Tibial artery (tissue), 4 donors: ENCODE results near the gene KNOP1.

Experiments used
- DNase-seq, 2 donors: peaks; one replicate each; pipeline ENCODE4 v3.0.0-alpha.2; 2019
- H3K27ac ChIP-seq, 2 donors: fragments of 200-600 bp; sonication (generic) in 1 of 2; 1 replicate in 1 of 2; 2 replicates in 1 of 2; pipeline ENCODE4 v1.5.1; 2018 to 2019; ENCODE audit warnings: mild to moderate bottlenecking in 1 of 2
- H3K27me3 ChIP-seq, 2 donors: fragments of 200-600 bp; sonication (generic) in 1 of 2; one replicate each; pipeline versions ENCODE4 v1.5.1 to v1.6.0; 2016 to 2019
- H3K36me3 ChIP-seq, 3 donors: fragments of 200-600 bp; sonication (generic) in 2 of 3; one replicate each; pipeline ENCODE4 v1.5.1; 2016 to 2019; ENCODE audit warnings: mild to moderate bottlenecking in 2 of 3
- H3K4me1 ChIP-seq, 4 donors: fragments of 200-600 bp; sonication (generic) in 2 of 4; 1 replicate in 3 of 4; 2 replicates in 1 of 4; pipeline ENCODE4 v1.5.1; 2016 to 2019
- H3K4me3 ChIP-seq, 2 donors: fragments of 200-600 bp; sonication (generic) in 1 of 2; 1 replicate in 1 of 2; 2 replicates in 1 of 2; pipeline ENCODE4 v1.5.1; 2018 to 2019; ENCODE audit warnings: mild to moderate bottlenecking in 2 of 2
- H3K9me3 ChIP-seq, 3 donors: fragments of 200-600 bp; sonication (generic) in 1 of 3; one replicate each; pipeline ENCODE4 v1.5.1; 2016 to 2019
- intact Hi-C: fragments of 100-400 bp; cut with DNase I; formaldehyde crosslinking; loops from one replicate; pipeline ENCODE4 v1.15.0; 2023; ENCODE audit warnings: low total_unique reads
- TF ChIP-seq, protein P1 (sequence below), 2 experiments: fragments of 200-600 bp in 1 of 2; fragments of 450-650 bp in 1 of 2; IDR thresholded peaks; one replicate each; pipeline ENCODE4 v1.5.1; 2017 to 2019; ENCODE audit warnings: antibody characterized with exemption in 2 of 2, mild to moderate bottlenecking in 1 of 2, moderate library complexity in 1 of 2

KNOP1 gene

GRCh38 chr16:19760356-19761060, 42.5 kb upstream of the KNOP1 start:
- Histone ChIP-seq H3K4me3 (no peak overlapping the region), H3K27ac (no peak overlapping the region), H3K36me3 (no peaks in the 10 kb centered on the region), H3K27me3 (no peaks in the 10 kb centered on the region), H3K4me1 (no peaks in the 10 kb centered on the region), H3K9me3 (no peaks in the 10 kb centered on the region)
- TF ChIP-seq, protein P1, sequence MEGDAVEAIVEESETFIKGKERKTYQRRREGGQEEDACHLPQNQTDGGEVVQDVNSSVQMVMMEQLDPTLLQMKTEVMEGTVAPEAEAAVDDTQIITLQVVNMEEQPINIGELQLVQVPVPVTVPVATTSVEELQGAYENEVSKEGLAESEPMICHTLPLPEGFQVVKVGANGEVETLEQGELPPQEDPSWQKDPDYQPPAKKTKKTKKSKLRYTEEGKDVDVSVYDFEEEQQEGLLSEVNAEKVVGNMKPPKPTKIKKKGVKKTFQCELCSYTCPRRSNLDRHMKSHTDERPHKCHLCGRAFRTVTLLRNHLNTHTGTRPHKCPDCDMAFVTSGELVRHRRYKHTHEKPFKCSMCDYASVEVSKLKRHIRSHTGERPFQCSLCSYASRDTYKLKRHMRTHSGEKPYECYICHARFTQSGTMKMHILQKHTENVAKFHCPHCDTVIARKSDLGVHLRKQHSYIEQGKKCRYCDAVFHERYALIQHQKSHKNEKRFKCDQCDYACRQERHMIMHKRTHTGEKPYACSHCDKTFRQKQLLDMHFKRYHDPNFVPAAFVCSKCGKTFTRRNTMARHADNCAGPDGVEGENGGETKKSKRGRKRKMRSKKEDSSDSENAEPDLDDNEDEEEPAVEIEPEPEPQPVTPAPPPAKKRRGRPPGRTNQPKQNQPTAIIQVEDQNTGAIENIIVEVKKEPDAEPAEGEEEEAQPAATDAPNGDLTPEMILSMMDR (IDR thresholded peaks at IDR 0.05): no peak
- no peak for DNase-seq
- intact Hi-C loops: no loop called here

- intact Hi-C loops: no loop called here
- Histone ChIP-seq H3K27me3 (no peaks in the 10 kb centered on the region), H3K4me3 (no peak overlapping the region), H3K27ac (no peak overlapping the region), H3K9me3 (no peaks in the 10 kb centered on the region), H3K36me3 (no peaks in the 10 kb centered on the region), H3K4me1 (peaks cover 0 to 10% (median 0%) of the 10 kb centered on the region in 4 donors)
- TF ChIP-seq, protein P1 (IDR thresholded peaks at IDR 0.05): no peak
- no peak for DNase-seq
Observed at GRCh38 chr16:19757762-19758595, 40.0 kb upstream of the KNOP1 start.

DNA sequence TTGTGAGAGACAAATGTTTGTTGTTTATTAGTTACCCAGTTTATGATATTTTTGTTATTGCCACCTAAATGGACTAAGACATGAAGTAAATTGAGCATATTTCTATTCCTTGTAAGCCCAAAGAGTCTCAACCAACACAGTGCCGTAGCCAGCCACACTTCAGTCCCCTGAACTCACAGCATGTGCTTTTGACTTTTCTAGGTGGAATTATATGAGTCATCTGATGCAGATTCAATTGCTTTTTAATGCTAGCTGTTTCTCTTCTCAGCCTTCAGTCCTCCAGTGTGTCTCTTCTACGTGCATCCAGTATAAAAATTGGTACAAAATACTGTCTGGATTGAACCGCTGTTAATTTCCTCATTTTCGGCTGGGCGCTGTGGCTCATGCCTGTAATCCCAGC, 39.0 kb upstream of the KNOP1 start:
- Histone ChIP-seq H3K9me3 (no peaks in the 10 kb centered on the region), H3K27ac (no peak overlapping the region), H3K4me3 (no peak overlapping the region), H3K36me3 (no peaks in the 10 kb centered on the region), H3K4me1 (peaks cover 0 to 10% (median 0%) of the 10 kb centered on the region in 4 donors), H3K27me3 (no peaks in the 10 kb centered on the region)
- intact Hi-C loops: no loop called here
- TF ChIP-seq, protein P1 (IDR thresholded peaks at IDR 0.05): no peak
- DNase-seq: no peak

DNA sequence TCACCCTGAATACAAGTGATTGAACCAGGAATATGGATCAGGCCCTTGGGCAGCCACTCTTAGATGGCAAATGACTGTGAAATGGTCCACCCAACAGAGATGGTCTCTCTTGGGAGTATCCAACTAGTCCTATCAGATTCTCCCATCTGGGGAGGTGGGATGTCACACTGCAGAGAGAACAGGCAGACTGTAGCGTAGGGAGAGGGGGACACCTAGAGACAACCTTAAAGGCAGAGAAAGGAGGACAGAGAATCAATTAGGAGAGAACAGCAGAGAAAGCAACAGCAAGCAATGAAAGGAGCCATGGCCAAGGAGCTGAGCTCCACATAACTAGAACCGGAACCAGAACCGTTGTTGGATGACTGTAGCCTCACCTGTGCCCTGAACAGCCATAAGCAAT, 37.2 kb upstream of the KNOP1 start:
- TF ChIP-seq, protein P1 (IDR thresholded peaks at IDR 0.05): no peak
- intact Hi-C loops: no loop called here
- peaks cover 0 to 10% (median 0%) of the 10 kb centered on the region in 4 donors for H3K4me1 ChIP-seq
- no peaks in the 10 kb centered on the region for H3K27me3 ChIP-seq
- no peak overlapping the region for H3K4me3 ChIP-seq
- H3K27ac ChIP-seq: no peak overlapping the region
- no peaks in the 10 kb centered on the region for H3K36me3 ChIP-seq
- DNase-seq: no peak
- H3K9me3 ChIP-seq: no peaks in the 10 kb centered on the region

GRCh38 chr16:19754644-19755036, 36.6 kb upstream of the KNOP1 start:
- Histone ChIP-seq H3K27ac (no peak overlapping the region), H3K36me3 (no peaks in the 10 kb centered on the region), H3K27me3 (no peaks in the 10 kb centered on the region), H3K9me3 (no peaks in the 10 kb centered on the region), H3K4me3 (no peak overlapping the region), H3K4me1 (peaks cover 0 to 10% (median 0%) of the 10 kb centered on the region in 4 donors)
- intact Hi-C loops: loop anchor here (5.0 kb wide), 1 partner anchor 128 kb away; the partner anchor contains the start of gene GPRC5B
- TF ChIP-seq, protein P1 (IDR thresholded peaks at IDR 0.05): no peak
- no peak for DNase-seq
